GM12878 (cell line): ENCODE data around the gene TMED10. TPM values are rescaled to one million over a fixed set of nuclear protein-coding genes. Genes with fewer than 3 reads are reported as not detected.

Source experiments
- ATAC-seq: fragments of 200-7000 bp; cut with Tn5 transposase; 3 replicates; pipeline ENCODE4 v1.9.1; 2020; ENCODE audit warnings: mild to moderate bottlenecking, moderate library complexity
- BruUV-seq: library from RNA; stranded (reverse); fragments of 400-500 nt; replicated peaks from 2 replicates; lab custom pipeline; 2021; lab: Mats Ljungman, UMichigan
- CTCF ChIA-PET: fragments of 300-600 bp; sonication (Branson Sonifier 250); formaldehyde crosslinking; extraction: SDS; loops from one replicate; lab custom pipeline; 2021; ENCODE audit warnings: inconsistent platforms; lab: Yijun Ruan, JAX
- POLR2A ChIA-PET: fragments of 350-600 bp; formaldehyde crosslinking; extraction: SDS; loops from one replicate; lab custom pipeline; 2021; ENCODE audit warnings: inconsistent platforms; lab: Charles Lee
- RAD21 ChIA-PET: fragments of 300-600 bp; sonication (Branson Sonifier 250); formaldehyde crosslinking; loops from one replicate; lab custom pipeline; 2023; ENCODE audit warnings: antibody characterized with exemption; ENCODE audit not compliant: unreplicated experiment; lab: Charles Lee
- SMC1A ChIA-PET: fragments of 300-600 bp; sonication (Branson Sonifier 250); formaldehyde crosslinking; loops from one replicate; lab custom pipeline; 2023; ENCODE audit not compliant: unreplicated experiment, uncharacterized antibody; lab: Charles Lee
- DNase-seq: peaks from one replicate; pipeline ENCODE4 v3.0.0-alpha.2; 2011; ENCODE audit warnings: low read depth, low spot score
- FAIRE-seq: peaks from 3 replicates; lab custom pipeline; 2011; peaks lifted over from hg19 to GRCh38; lab: Jason Lieb, UNC
- H2AFZ ChIP-seq: 2 replicates; pipeline ENCODE4 v1.6.0; 2011; ENCODE audit warnings: low read depth, low read length, control low read depth; ENCODE audit not compliant: control insufficient read depth
- H3K27ac ChIP-seq: 2 replicates; pipeline ENCODE4 v1.5.1; 2011; ENCODE audit warnings: control low read depth; ENCODE audit not compliant: control insufficient read depth, insufficient read depth
- H3K27me3 ChIP-seq, 2 experiments: replicated peaks in 1 of 2; 2 replicates each; pipeline versions ENCODE4 v1.6.0 to v1.6.1; 2011; ENCODE audit warnings: low read length in 1 of 2; ENCODE audit not compliant: control insufficient read depth in 2 of 2, insufficient read depth in 2 of 2
- H3K36me3 ChIP-seq, 2 experiments: 2 replicates each; pipeline ENCODE4 v1.5.1; 2011; ENCODE audit warnings: low read length in 1 of 2; ENCODE audit not compliant: control insufficient read depth in 2 of 2, insufficient read depth in 2 of 2
- H3K4me1 ChIP-seq: 2 replicates; pipeline ENCODE4 v1.6.1; 2011; ENCODE audit warnings: mild to moderate bottlenecking, low read length, moderate library complexity, mixed read lengths; ENCODE audit not compliant: control insufficient read depth, insufficient read depth
- H3K4me2 ChIP-seq: 2 replicates; pipeline ENCODE4 v1.6.0; 2011; ENCODE audit warnings: control low read depth; ENCODE audit not compliant: control insufficient read depth, insufficient read depth
- H3K4me3 ChIP-seq: fragments of 200-600 bp; sonication (generic); 2 replicates; pipeline ENCODE4 v1.5.1; 2016
- H3K79me2 ChIP-seq: 2 replicates; pipeline ENCODE4 v1.6.0; 2011; ENCODE audit warnings: low read length; ENCODE audit not compliant: control insufficient read depth, insufficient read depth
- H3K9ac ChIP-seq: 2 replicates; pipeline ENCODE4 v1.8.0; 2011; ENCODE audit warnings: low read length, control low read depth, mixed read lengths; ENCODE audit not compliant: control insufficient read depth, insufficient read depth
- H3K9me3 ChIP-seq: replicated peaks from 3 replicates; pipeline ENCODE4 v1.5.1; 2011; ENCODE audit warnings: mild to moderate bottlenecking, low read length; ENCODE audit not compliant: control insufficient read depth, insufficient read depth
- H4K20me1 ChIP-seq: 2 replicates; pipeline ENCODE4 v1.6.0; 2011; ENCODE audit not compliant: control insufficient read depth, insufficient read depth
- ESRRA ChIP-seq: IDR thresholded peaks from 2 replicates; pipeline ENCODE4 v1.6.1; 2012; ENCODE audit warnings: mild to moderate bottlenecking, low read length, improper control_type of control experiment
- FOS ChIP-seq: IDR thresholded peaks from 3 replicates; pipeline ENCODE4 v1.6.1; 2011; ENCODE audit warnings: borderline replicate concordance; ENCODE audit not compliant: insufficient read length; ENCODE audit errors: extremely low read depth
- GABPA ChIP-seq: IDR thresholded peaks from 2 replicates; pipeline ENCODE4 v1.6.1; 2014; ENCODE audit warnings: antibody characterized with exemption, low read depth, mild to moderate bottlenecking, inconsistent platforms
- MXI1 ChIP-seq: fragments of 150-350 bp; IDR thresholded peaks from 2 replicates; pipeline ENCODE4 v1.6.1; 2011; ENCODE audit warnings: low read depth, mild to moderate bottlenecking, inconsistent platforms, low read length, improper control_type of control experiment
- NFYA ChIP-seq: IDR thresholded peaks from 2 replicates; pipeline ENCODE4 v1.6.1; 2011; ENCODE audit warnings: low read depth, mild to moderate bottlenecking, low read length, improper control_type of control experiment, borderline replicate concordance
- RB1 ChIP-seq: fragments of 450-650 bp; formaldehyde crosslinking; IDR thresholded peaks from 2 replicates; pipeline ENCODE4 v1.6.1; 2017; ENCODE audit warnings: mild to moderate bottlenecking, borderline replicate concordance
- SP1 ChIP-seq: IDR thresholded peaks from one replicate; pipeline ENCODE4 v1.6.1; 2011; ENCODE audit warnings: low read depth, low read length
- TCF7 ChIP-seq: IDR thresholded peaks from 2 replicates; pipeline ENCODE4 v1.6.1; 2014; ENCODE audit warnings: antibody characterized with exemption, borderline replicate concordance
- ZBTB33 ChIP-seq: fragments of 450-650 bp; IDR thresholded peaks from 2 replicates; pipeline ENCODE4 v1.6.1; 2017; ENCODE audit warnings: mild to moderate bottlenecking
- ZSCAN29 ChIP-seq: fragments of 450-650 bp; IDR thresholded peaks from 2 replicates; pipeline ENCODE4 v1.6.1; 2017; ENCODE audit warnings: mild to moderate bottlenecking, moderate library complexity
- WGBS: methylation state at CpG from one replicate; pipeline ENCODE4 v1.1.6; 2016; ENCODE audit warnings: low lambda C conversion rate; ENCODE audit not compliant: insufficient replicate concordance, insufficient coverage; ENCODE audit errors: missing lambda C conversion rate; 5-methylcytosine and 5-hydroxymethylcytosine counted together
- in situ Hi-C: fragments of 300-500 bp; cut with MboI; formaldehyde crosslinking; loops from 9 replicates; pipeline ENCODE4 v1.14.3; 2018; ENCODE audit warnings: mixed read lengths
- intact Hi-C: fragments of 100-400 bp; cut with micrococcal nuclease; formaldehyde crosslinking; loops from one replicate; pipeline ENCODE4 v1.14.2; 2022; ENCODE audit not compliant: unreplicated experiment
- polyA plus RNA-seq, 11 experiments: library from polyadenylated mRNA; depleted of rRNA in 4 of 11; unstranded in 6 of 11; stranded (reverse) in 5 of 11; fragments of >200 nt; fragmentation: Nextera tagmentation in 4 of 11; fragmentation: Illumina TruSeq in 1 of 11; extraction: Ambion mirVana in 4 of 11; extraction: Trizol in 1 of 11; gene quantifications; 1 replicate in 1 of 11; 2 replicates in 10 of 11; pipeline versions ENCODE4 v1.2.1 to v1.2.3, GENCODE V29; 2011 to 2016; ENCODE audit warnings: inconsistent platforms in 2 of 11, missing spikeins in 2 of 11, low read depth in 1 of 11
- total RNA-seq, 4 experiments: library from RNA; depleted of rRNA in 3 of 4; stranded (reverse); fragments of >200 nt in 3 of 4; fragmentation: Illumina TruSeq in 1 of 4; extraction: Trizol in 1 of 4; gene quantifications; 2 replicates each; pipeline versions ENCODE4 v1.2.1 to v1.2.3, GENCODE V29; 2013 to 2021
- TF ChIP-seq, protein P1 (sequence below): IDR thresholded peaks from 2 replicates; pipeline ENCODE4 v1.6.1; 2012; ENCODE audit warnings: low read depth, low read length, improper control_type of control experiment
- TF ChIP-seq, protein P2 (sequence below): fragments of 150-350 bp; IDR thresholded peaks from 2 replicates; pipeline ENCODE4 v1.6.1; 2016; ENCODE audit warnings: low read depth, low read length

Gene TMED10
- total and polyA plus RNA-seq, 10 of the 15 experiments (the other 5 are each of a cell fraction or from before 2014, with no cell fraction given): 99.8 to 270 (median 180) TPM

GRCh38 chr14:75191100-75191499 is 14.7 kb upstream of the TMED10 start:
- whole genome bisulfite sequencing: 98% methylated on average over 3 of the region's 3 CpGs
- no TSS peak for BruUV-seq
- Histone ChIP-seq H3K27ac (no peak overlapping the region), H4K20me1 (no peaks in the 10 kb centered on the region), H2AFZ (no peak overlapping the region), H3K4me1 (peaks cover 20% of the 10 kb centered on the region), H3K4me2 (no peak overlapping the region), H3K36me3 (no peaks in the 10 kb centered on the region), H3K4me3 (no peak overlapping the region), H3K9ac (no peak overlapping the region), H3K27me3 (no peaks in the 10 kb centered on the region), H3K9me3 (no peaks in the 10 kb centered on the region), H3K79me2 (no peaks in the 10 kb centered on the region)
- ChIA-PET CTCF (no interaction called here), SMC1A (no interaction called here), POLR2A (interaction anchor here (0.7 kb wide), 2 partner anchors 230 to 698 kb away, joined by 3 to 5 read pairs; partner anchors contain the start of genes ISCA2 and NPC2), RAD21 (no interaction called here)
- intact Hi-C loops (no loop called here), in situ Hi-C loops (no loop called here)
- no peak for ATAC-seq
- TF ChIP-seq NFYA (no peak), MXI1 (no peak)
- no peak for DNase-seq
- FAIRE-seq: no peak

- ATAC-seq (no peak), DNase-seq (no peak), FAIRE-seq (no peak)
- Histone ChIP-seq H3K27ac (no peak overlapping the region), H3K27me3 (no peaks in the 10 kb centered on the region), H3K4me2 (no peak overlapping the region), H3K36me3 (no peaks in the 10 kb centered on the region), H3K9ac (no peak overlapping the region), H2AFZ (no peak overlapping the region), H4K20me1 (no peaks in the 10 kb centered on the region), H3K79me2 (no peaks in the 10 kb centered on the region), H3K4me1 (peaks cover 21% of the 10 kb centered on the region), H3K4me3 (no peak overlapping the region), H3K9me3 (no peaks in the 10 kb centered on the region)
- POLR2A ChIA-PET: no interaction called here
- RAD21 ChIA-PET: no interaction called here
- in situ Hi-C loops: no loop called here
- SMC1A ChIA-PET: no interaction called here
- CTCF ChIA-PET: no interaction called here
- intact Hi-C loops: no loop called here
- WGBS: 77% methylated on average over 4 of the region's 4 CpGs
- no TSS peak for BruUV-seq
- no peak for TF ChIP-seq RB1
- no peak for TF ChIP-seq ZBTB33
- TF ChIP-seq SP1: no peak
- TF ChIP-seq ESRRA: no peak
- no peak for TF ChIP-seq GABPA
- TF ChIP-seq, protein P1, sequence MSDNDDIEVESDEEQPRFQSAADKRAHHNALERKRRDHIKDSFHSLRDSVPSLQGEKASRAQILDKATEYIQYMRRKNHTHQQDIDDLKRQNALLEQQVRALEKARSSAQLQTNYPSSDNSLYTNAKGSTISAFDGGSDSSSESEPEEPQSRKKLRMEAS: no peak
- no peak for TF ChIP-seq TCF7
- TF ChIP-seq FOS: no peak
- TF ChIP-seq, protein P2, sequence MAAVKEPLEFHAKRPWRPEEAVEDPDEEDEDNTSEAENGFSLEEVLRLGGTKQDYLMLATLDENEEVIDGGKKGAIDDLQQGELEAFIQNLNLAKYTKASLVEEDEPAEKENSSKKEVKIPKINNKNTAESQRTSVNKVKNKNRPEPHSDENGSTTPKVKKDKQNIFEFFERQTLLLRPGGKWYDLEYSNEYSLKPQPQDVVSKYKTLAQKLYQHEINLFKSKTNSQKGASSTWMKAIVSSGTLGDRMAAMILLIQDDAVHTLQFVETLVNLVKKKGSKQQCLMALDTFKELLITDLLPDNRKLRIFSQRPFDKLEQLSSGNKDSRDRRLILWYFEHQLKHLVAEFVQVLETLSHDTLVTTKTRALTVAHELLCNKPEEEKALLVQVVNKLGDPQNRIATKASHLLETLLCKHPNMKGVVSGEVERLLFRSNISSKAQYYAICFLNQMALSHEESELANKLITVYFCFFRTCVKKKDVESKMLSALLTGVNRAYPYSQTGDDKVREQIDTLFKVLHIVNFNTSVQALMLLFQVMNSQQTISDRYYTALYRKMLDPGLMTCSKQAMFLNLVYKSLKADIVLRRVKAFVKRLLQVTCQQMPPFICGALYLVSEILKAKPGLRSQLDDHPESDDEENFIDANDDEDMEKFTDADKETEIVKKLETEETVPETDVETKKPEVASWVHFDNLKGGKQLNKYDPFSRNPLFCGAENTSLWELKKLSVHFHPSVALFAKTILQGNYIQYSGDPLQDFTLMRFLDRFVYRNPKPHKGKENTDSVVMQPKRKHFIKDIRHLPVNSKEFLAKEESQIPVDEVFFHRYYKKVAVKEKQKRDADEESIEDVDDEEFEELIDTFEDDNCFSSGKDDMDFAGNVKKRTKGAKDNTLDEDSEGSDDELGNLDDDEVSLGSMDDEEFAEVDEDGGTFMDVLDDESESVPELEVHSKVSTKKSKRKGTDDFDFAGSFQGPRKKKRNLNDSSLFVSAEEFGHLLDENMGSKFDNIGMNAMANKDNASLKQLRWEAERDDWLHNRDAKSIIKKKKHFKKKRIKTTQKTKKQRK: no peak
- no peak for TF ChIP-seq ZSCAN29
These were observed 13.6 kb upstream of the TMED10 start for GRCh38 chr14:75190023-75190422.
